ENCODE data around the gene TANGO2.

GRCh38 chr22:20091690-20092476, 71.0 kb downstream of the TANGO2 start:
- TF ChIP-seq MXD1 (CRISPR knock-in tag; IDR thresholded peaks at IDR 0.05; ENCODE audit: borderline replicate concordance, poor library complexity, severe bottlenecking) (no peak), EZH2 (IDR thresholded peaks at IDR 0.05; ENCODE audit: borderline replicate concordance, low read depth, low read length) (no peak), POLR2A (conservative IDR thresholded peaks at IDR 0.05) (peak; percentile 52; the same call in 1 of the 2 replicates), CTCF (IDR thresholded peaks at IDR 0.05 in 2 of 3, conservative IDR thresholded peaks at IDR 0.05 in 1 of 3; ENCODE audit: insufficient read depth in 2 of 3, low read depth in 1 of 3, low read length in 3 of 3) (no peak), RHOXF2B (CRISPR knock-in tag; conservative IDR thresholded peaks at IDR 0.05) (no peak), RAD21 (CRISPR knock-in tag; conservative IDR thresholded peaks at IDR 0.05 in 1 of 2, IDR thresholded peaks at IDR 0.05 in 1 of 2) (no peak), USF2 (CRISPR knock-in tag; IDR thresholded peaks at IDR 0.05) (no peak), ZNF407 (IDR thresholded peaks at IDR 0.05; ENCODE audit: low read depth) (no peak), ZBTB33 (CRISPR knock-in tag; IDR thresholded peaks at IDR 0.05) (no peak), YY1 (IDR thresholded peaks at IDR 0.05; ENCODE audit: borderline replicate concordance in 1 of 3, control insufficient read depth in 1 of 3, extremely low read depth in 1 of 3, insufficient read depth in 3 of 3, insufficient read length in 1 of 3, insufficient replicate concordance in 2 of 3, low read depth in 1 of 3, low read length in 2 of 3) (no peak)

All from K562 (cell line).